GM12801 (cell line): ENCODE results near the gene SMYD3.

Experiments used
- TF ChIP-seq, protein P1 (sequence below): IDR thresholded peaks from one replicate; pipeline ENCODE4 v1.5.1; 2011; ENCODE audit warnings: control low read depth; ENCODE audit not compliant: insufficient read length; ENCODE audit errors: extremely low read depth

Gene SMYD3

GRCh38 chr1:246301553-246302250 lies 205.4 kb downstream of the SMYD3 start:
- TF ChIP-seq, protein P1, sequence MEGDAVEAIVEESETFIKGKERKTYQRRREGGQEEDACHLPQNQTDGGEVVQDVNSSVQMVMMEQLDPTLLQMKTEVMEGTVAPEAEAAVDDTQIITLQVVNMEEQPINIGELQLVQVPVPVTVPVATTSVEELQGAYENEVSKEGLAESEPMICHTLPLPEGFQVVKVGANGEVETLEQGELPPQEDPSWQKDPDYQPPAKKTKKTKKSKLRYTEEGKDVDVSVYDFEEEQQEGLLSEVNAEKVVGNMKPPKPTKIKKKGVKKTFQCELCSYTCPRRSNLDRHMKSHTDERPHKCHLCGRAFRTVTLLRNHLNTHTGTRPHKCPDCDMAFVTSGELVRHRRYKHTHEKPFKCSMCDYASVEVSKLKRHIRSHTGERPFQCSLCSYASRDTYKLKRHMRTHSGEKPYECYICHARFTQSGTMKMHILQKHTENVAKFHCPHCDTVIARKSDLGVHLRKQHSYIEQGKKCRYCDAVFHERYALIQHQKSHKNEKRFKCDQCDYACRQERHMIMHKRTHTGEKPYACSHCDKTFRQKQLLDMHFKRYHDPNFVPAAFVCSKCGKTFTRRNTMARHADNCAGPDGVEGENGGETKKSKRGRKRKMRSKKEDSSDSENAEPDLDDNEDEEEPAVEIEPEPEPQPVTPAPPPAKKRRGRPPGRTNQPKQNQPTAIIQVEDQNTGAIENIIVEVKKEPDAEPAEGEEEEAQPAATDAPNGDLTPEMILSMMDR = no peak

GRCh38 chr1:246300626-246301549 lies 206.2 kb downstream of the SMYD3 start:
- TF ChIP-seq, protein P1 = no peak

GRCh38 chr1:246297279-246298265 lies 209.5 kb downstream of the SMYD3 start:
- TF ChIP-seq, protein P1 = no peak

DNA sequence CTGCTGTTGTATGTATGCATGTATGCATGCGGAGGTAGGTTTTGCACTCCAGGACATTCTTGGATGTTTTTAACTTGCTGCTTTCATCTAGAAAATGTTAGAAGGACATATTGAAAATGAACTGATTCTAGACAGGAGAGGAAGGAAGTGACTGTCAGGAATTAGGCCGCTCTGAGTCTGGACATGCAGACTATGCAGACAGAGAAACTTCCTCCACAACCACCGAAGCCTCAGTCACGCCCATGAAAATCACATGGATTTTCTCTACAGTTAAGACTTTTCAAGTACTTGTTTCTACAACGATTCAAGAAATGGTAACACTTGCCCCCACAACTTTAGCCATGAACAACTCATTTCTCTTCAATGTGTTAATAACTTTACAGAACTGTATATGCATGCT lies 211.1 kb downstream of the SMYD3 start:
- TF ChIP-seq, protein P1 = no peak

- TF ChIP-seq, protein P1 = no peak
These were observed 211.7 kb downstream of the SMYD3 start for GRCh38 chr1:246295340-246295739.

DNA sequence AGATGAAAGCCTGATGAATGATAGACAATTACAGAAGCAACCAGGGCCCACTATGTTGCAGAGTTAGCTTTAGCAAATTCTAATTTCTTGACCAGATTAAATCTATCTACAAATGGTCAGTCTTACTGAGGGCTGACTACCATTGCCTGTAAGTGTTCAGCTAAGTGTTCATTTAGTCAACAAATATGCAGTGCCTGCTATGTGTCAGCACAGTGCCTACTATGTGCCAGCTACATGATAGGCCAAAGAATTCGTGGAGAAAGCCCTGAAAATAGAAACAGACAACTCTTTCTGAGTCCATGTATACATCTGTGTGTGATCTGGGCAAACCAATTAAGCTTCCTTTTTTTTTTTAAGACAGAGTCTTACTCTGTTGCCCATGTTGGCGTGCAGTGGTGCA lies 212.8 kb downstream of the SMYD3 start:
- TF ChIP-seq, protein P1 = no peak
